ENCODE data around the gene RAMP2. TPM values are rescaled to one million over a fixed set of nuclear protein-coding genes. Genes with fewer than 3 reads are reported as not detected.
A peak's percentile ranks its signal among the peaks of the same experiment; 100 is the strongest.

Gene RAMP2
- total and polyA plus RNA-seq, 2 of the 13 experiments (the other 11 are each of a cell fraction or from before 2014, with no cell fraction given) = 1.4 to 5.2 TPM

DNA sequence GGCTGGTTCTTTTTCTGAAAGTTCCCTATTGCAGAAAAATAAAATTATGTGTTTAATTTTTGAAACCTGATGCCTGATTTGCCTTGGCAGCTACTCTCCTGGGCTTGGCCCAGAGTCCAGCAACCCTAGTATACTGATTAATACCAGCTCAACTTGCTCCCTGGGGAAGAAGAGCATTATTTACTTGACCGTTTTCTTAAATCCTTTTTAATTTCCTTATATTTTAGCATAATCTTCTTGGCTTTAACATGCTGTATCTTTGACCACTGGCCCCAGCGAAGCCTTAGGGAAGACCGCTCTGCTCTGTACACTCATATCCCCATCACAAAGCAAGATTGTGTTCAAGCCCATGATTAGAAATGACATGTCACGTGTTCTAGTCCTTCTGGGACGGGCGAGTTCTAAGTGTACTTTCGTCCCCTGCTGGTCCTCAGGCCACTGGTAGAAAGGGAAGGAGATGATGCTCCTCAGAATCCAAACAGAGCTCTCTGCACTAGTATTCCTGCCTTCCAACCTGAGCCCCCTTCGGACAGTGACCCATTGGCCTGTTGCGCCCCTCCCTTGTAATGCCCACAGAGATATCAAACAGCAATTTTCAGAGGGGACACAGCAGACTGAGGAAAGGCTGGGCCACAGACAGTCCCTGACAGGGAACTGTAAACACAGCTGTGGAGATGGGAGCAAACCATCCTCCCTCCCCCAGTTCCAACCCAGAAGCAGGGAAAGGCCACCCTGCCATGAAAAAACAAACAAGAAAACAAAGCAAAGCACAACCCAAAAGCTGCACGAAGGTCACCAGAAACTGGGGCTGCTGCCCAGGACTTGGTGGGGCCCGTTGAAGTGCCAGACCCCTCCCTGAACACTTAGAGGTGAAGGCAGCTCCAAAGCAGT lies 11.9 kb upstream of the RAMP2 start (continued):
- TF ChIP-seq ZNF280D (CRISPR knock-in tag; IDR thresholded peaks at IDR 0.05) = no peak
- no peak for TF ChIP-seq SP140L (CRISPR knock-in tag; IDR thresholded peaks at IDR 0.05; ENCODE audit: borderline replicate concordance)
- TF ChIP-seq ZNF407 (CRISPR knock-in tag; IDR thresholded peaks at IDR 0.05; ENCODE audit: not compliant biosample characterization) = no peak
- TF ChIP-seq RAD51 (IDR thresholded peaks at IDR 0.05; ENCODE audit: borderline replicate concordance) = peak; percentile 69; the same call in 1 of the 2 replicates
- TF ChIP-seq ZNF138 (CRISPR knock-in tag; IDR thresholded peaks at IDR 0.05; ENCODE audit: low read depth) = no peak
- no peak for TF ChIP-seq ZC3H13 (CRISPR knock-in tag; IDR thresholded peaks at IDR 0.05)
- TF ChIP-seq ZNF883 (CRISPR knock-in tag; IDR thresholded peaks at IDR 0.05; ENCODE audit: not compliant biosample characterization) = no peak
- TF ChIP-seq, protein P1, sequence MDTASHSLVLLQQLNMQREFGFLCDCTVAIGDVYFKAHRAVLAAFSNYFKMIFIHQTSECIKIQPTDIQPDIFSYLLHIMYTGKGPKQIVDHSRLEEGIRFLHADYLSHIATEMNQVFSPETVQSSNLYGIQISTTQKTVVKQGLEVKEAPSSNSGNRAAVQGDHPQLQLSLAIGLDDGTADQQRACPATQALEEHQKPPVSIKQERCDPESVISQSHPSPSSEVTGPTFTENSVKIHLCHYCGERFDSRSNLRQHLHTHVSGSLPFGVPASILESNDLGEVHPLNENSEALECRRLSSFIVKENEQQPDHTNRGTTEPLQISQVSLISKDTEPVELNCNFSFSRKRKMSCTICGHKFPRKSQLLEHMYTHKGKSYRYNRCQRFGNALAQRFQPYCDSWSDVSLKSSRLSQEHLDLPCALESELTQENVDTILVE (CRISPR knock-in tag; IDR thresholded peaks at IDR 0.05) = no peak
- TF ChIP-seq ZNF501 (CRISPR knock-in tag; IDR thresholded peaks at IDR 0.05) = peak; percentile 40; the same call in 1 of the 2 replicates
- no peak for TF ChIP-seq ZNF768 (CRISPR knock-in tag; IDR thresholded peaks at IDR 0.05)
- TF ChIP-seq, protein P2, sequence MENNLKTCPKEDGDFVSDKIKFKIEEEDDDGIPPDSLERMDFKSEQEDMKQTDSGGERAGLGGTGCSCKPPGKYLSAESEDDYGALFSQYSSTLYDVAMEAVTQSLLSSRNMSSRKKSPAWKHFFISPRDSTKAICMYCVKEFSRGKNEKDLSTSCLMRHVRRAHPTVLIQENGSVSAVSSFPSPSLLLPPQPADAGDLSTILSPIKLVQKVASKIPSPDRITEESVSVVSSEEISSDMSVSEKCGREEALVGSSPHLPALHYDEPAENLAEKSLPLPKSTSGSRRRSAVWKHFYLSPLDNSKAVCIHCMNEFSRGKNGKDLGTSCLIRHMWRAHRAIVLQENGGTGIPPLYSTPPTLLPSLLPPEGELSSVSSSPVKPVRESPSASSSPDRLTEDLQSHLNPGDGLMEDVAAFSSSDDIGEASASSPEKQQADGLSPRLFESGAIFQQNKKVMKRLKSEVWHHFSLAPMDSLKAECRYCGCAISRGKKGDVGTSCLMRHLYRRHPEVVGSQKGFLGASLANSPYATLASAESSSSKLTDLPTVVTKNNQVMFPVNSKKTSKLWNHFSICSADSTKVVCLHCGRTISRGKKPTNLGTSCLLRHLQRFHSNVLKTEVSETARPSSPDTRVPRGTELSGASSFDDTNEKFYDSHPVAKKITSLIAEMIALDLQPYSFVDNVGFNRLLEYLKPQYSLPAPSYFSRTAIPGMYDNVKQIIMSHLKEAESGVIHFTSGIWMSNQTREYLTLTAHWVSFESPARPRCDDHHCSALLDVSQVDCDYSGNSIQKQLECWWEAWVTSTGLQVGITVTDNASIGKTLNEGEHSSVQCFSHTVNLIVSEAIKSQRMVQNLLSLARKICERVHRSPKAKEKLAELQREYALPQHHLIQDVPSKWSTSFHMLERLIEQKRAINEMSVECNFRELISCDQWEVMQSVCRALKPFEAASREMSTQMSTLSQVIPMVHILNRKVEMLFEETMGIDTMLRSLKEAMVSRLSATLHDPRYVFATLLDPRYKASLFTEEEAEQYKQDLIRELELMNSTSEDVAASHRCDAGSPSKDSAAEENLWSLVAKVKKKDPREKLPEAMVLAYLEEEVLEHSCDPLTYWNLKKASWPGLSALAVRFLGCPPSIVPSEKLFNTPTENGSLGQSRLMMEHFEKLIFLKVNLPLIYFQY (CRISPR knock-in tag; IDR thresholded peaks at IDR 0.05; ENCODE audit: borderline replicate concordance) = no peak
